Stimulated activated CD8-positive, alpha-beta memory T cell treated with anti-CD3 and anti-CD28 coated beads, Interleukin-7, amount 100 ng/mL, for 24 hours (primary cell): Measurements from ENCODE around the gene DDIT4.
"Not testable (repeated sequence)": the region's sequence is repeated elsewhere in the genome, so short reads cannot be mapped to it uniquely, and the experiment has no call there.

ENCODE experiments used
- DNase-seq: peaks from one replicate; pipeline ENCODE4 v3.0.0-alpha.2; 2020; ENCODE audit warnings: low read depth

Gene DDIT4

GRCh38 chr10:72249176-72249862, 24.4 kb upstream of the DDIT4 start:
- DNase-seq: not testable (repeated sequence)

- no peak for DNase-seq
These were observed 23.1 kb upstream of the DDIT4 start for GRCh38 chr10:72250666-72251065.

- no peak for DNase-seq
These were observed 22.1 kb upstream of the DDIT4 start for GRCh38 chr10:72251635-72252034.

GRCh38 chr10:72252972-72253371, 20.8 kb upstream of the DDIT4 start:
- DNase-seq: no peak

- no peak for DNase-seq
These were observed 20.1 kb upstream of the DDIT4 start for GRCh38 chr10:72253578-72253977.

GRCh38 chr10:72254813-72255568, 18.7 kb upstream of the DDIT4 start:
- DNase-seq: no peak

- no peak for DNase-seq
These were observed 17.6 kb upstream of the DDIT4 start for GRCh38 chr10:72255977-72256729.

- DNase-seq: no peak
These were observed 16.5 kb upstream of the DDIT4 start for GRCh38 chr10:72257051-72257892.

GRCh38 chr10:72258617-72259016, 15.1 kb upstream of the DDIT4 start:
- no peak for DNase-seq

GRCh38 chr10:72259491-72260238, 14.1 kb upstream of the DDIT4 start:
- DNase-seq: no peak

GRCh38 chr10:72260239-72260975, 13.3 kb upstream of the DDIT4 start:
- DNase-seq: peak; percentile 77

- DNase-seq: no peak
These were observed 12.5 kb upstream of the DDIT4 start for GRCh38 chr10:72260976-72261783.

- DNase-seq: no peak
These were observed 11.8 kb upstream of the DDIT4 start for GRCh38 chr10:72261784-72262404.

- no peak for DNase-seq
These were observed 10.0 kb upstream of the DDIT4 start for GRCh38 chr10:72263613-72264241.

GRCh38 chr10:72264536-72264935, 9.2 kb upstream of the DDIT4 start:
- no peak for DNase-seq

GRCh38 chr10:72265508-72265907, 8.2 kb upstream of the DDIT4 start:
- no peak for DNase-seq

- no peak for DNase-seq
These were observed 7.5 kb upstream of the DDIT4 start for GRCh38 chr10:72265990-72266865.

GRCh38 chr10:72267381-72267780, 6.3 kb upstream of the DDIT4 start:
- no peak for DNase-seq
